SW480 (cell line): ENCODE data around the gene HES1.
"Not testable (repeated sequence)": the region's sequence is repeated elsewhere in the genome, so short reads cannot be mapped to it uniquely, and the experiment has no call there.

ENCODE experiments used
- DNase-seq: peaks from one replicate; pipeline ENCODE4 v3.0.0-alpha.2; 2016; ENCODE audit warnings: low spot score

HES1 gene

DNA sequence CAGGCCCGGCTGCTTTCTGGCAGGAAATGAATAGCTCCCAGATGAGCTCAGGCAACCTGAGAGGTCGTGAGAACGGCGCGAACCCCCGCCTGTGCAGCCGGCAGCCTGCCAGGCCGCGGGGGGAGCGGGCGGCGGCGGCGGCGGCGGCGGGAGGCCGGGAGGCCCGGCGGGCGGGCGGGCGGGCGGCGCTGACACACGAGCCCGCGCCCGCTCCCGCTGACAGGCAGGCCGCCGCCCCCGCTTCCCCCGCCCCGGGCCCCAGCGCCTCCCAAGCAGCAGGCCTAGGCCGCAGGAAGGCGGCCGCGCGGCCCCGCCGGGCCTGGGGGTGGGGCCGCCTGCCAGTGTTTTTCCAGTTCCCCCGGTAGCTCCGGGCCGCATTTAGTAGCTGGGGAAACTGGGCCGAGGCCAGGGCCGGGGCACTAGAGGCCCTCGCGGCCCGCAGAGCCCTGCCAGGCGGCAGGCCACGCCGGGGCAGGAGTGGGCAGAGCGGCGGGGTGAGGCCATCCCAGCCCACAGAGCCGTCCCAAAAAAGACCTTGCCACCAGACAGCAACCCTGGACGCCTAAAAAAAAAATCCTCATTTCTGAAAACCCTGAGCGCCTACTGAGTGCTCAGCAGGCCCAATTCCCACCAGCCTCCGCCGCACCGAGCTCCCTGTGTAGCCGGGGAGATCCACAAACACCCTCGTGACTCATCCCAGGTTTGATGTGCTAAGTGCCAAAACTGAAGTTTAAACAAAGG, 5.6 kb downstream of the HES1 start:
- peak; percentile 94 for DNase-seq

DNA sequence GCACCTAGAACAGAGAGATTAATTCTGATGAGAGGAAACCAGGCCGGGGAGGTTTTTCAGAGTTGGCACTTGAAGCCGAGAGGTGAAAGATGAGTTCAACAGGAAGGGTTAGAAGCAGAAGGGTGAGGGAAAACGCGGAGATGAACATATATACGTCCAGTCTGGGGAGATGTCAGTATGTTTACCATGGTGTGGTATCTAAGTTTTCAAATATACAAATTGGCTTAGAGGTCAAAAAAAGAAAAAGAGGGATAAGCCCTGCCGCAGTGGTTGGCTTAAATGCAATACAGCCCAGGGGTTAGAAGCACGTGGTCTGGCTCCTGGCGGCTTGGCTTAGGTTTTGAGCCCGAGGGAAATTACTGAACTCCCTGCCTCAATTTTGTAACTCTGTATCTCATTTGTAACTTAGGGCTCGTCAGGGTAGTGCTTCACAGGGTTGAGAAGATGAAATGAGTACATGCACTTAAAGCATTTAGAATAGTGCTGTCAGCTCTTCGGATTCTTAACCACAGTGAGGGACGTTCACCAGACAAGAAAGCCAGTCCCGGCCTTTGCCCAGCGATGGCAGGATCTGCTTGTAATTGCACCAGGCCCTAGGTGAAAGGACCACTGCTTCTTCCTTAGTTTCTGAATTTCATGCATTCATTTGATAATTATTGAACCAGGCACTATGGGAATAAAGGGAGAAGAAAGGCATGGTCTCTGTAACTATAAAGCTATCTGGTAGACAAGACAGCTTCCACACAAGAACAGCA, 6.4 kb downstream of the HES1 start:
- no peak for DNase-seq

DNA sequence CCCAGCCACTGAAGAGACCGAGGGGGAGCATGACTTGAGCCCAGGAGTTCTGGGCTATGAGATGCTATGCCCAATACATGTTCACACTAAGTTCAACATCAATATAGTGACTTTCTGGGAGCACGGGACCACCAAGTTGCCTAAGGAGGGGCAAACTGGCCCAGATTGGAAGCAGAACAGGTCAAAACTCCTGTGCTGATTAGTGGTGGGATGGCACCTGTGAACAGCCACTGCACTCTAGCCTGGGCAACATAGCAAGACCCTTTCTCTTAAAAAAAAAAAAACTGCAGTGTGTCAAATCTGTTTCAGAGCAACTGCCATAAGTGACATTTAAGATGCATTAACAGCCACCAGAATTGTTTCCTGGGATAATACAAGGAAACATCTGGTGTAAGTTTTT, 9.8 kb downstream of the HES1 start:
- DNase-seq, result no peak

DNA sequence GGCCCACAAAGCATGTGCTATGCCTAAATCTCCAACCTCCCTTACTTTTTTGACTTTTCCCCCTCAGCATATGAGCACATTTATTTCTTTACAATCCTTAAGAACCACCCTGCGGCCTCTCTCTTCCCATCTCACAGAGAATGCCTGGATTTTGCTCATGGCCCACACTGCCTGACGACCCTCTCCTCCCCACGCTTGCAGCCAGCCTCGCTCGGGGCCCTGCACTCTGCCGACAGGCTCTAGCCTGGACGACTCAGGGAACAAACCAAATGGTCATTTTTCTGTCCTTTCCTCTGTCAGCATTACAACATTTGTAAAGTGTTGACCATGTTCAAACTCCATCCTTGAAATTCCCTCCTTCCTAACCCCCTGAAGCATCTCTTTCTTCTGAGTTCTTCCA, 11.7 kb downstream of the HES1 start:
- no peak for DNase-seq

DNA sequence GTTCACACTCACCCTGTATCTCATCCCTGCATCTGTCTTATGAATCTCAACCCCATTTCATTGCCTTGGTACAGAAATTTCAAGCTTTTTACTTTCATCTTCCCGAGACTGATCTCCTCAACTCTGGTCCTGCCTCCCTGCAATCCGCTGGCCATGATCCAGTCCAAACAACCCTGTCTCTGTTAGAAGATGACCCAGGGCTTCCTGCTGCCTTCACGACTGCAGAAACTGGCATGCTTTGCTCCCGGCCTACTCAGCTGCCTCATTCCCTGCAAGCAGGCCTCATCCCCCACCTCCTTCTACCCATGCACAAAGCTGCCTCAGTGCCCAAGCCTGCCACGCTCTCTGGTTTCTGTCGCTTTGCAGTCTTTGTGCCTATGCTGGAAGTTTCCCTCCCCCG, 12.4 kb downstream of the HES1 start:
- no peak for DNase-seq

DNA sequence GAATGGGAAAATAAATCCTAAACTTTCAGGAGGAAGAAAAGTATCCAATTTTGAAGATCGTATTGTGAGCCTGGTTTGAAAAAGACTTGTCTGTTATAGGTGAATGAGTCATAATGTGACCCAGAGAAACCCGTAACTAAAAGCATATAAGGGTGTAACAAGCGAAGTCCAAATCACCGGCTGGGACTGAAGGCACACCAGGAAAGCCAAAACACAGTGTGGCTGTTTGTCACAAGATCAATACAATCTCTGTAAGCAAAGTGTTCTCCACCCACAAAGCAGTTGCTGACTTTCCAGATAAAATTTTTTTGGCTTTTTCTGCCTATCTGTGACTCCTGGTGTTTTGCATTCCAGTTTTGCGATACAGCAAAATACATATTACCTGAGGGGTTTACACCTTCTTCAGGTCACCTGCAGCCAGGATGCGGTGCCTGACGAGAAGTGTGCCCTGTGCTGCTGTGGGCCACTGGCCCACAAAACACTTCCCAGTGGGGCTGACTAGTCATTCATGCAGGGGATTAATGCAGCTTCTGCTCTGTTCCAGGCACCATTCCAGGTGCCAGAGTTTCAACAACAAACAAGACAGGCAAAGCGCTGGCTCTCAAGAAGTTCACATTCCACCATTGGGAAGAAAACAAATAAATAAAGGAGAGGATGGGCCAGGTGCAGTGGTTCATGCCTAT, 14.4 kb downstream of the HES1 start:
- peak; percentile 29 for DNase-seq

DNA sequence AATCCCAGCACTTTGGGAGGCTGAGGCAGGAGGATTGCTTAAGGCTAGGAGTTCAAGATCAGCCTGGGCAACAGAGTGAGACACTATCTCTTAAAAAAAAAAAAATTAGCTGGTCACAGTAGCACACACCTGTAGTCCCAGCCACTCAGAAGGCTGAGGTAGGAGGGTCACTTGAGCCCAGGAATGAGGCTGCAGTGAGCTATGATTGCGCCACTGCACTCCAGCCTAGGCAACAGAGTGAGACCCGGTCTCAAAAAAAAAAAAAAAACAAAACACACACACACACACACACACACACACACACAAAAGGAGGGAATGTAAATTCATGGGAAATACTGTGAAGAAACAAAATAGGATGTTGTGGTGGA, 15.0 kb downstream of the HES1 start:
- DNase-seq, result not testable (repeated sequence)

DNA sequence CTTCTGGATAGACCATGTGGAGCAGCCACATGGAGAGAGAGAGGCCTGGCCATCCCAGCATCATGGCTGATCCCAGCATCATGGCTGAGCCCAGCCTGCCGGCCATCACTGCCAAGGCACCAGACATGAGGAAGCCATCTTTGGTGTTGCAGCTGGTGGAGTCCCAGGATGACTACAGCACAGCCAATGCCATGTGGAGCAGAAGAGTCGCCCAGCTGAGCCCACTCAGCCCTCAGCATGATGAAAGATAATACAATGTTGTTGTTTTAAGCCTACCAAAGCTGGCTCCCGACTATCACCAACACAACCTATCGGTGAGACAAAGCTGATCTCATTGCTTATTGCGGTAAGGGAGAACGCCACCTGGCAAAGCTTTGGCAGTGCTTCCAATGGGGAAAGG, 18.4 kb downstream of the HES1 start:
- DNase-seq, result no peak

DNA sequence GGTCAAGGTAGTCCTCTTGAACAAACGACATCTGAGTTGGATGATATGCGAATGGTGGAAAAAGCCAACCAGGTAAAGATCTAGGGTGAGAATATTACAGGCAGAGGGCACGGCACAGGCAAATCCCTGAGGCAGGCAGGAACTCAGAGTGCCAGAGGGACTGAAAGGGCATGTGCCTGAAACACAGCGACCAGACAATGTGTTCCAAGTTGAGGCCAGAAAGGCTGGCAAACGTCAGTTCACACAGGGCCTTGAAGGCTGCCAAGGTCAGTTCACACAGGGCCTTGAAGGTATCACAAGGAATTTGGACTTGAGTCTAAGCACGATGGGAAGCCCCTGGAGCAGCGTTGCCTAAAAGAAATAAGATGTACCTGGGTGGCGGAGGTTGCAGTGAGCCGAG, 20.1 kb downstream of the HES1 start:
- DNase-seq, result no peak

DNA sequence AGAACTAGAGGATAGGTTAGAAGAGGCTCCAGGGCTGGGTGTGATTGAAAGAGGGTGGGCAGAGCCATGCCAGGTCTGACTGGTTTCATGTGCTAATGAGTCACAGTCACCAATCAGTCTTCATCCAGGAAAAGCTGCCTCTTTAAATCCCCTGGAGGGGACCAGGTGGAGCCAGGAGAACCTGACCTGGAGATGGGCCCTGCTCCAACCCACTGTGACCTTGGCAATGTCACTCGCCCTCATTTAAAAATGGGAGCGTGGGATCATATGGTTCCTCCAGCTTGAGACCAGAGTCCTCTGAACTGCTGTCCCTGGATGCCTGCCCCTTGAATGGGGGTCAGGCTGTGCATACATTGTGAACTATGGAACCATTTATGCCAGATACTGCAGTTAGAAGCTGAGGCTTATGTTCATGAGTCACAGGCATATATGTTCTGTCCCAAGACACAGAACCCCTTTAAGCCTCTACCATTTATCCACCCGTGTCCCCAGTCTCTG, 23.0 kb downstream of the HES1 start:
- DNase-seq, result peak; percentile 44

DNA sequence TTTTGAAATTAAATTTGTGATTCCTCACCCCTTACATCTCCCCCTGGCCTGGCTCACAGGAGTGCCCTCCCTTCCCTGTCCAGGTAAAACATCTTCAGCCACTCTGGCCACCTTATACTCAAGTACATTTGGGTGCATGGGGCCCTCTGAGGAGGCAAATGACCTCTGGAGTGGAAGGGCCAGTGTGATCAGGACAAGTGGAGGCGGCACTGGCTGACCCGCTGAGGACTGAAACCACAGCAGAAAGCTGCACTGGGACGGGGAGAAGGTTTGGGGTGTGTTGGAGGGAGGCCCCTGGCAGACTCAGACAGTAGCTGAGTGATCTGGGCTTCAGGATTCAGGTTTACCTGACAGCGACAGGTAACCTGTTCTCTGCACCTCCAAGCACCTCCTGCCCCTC, 24.2 kb downstream of the HES1 start:
- no peak for DNase-seq

DNA sequence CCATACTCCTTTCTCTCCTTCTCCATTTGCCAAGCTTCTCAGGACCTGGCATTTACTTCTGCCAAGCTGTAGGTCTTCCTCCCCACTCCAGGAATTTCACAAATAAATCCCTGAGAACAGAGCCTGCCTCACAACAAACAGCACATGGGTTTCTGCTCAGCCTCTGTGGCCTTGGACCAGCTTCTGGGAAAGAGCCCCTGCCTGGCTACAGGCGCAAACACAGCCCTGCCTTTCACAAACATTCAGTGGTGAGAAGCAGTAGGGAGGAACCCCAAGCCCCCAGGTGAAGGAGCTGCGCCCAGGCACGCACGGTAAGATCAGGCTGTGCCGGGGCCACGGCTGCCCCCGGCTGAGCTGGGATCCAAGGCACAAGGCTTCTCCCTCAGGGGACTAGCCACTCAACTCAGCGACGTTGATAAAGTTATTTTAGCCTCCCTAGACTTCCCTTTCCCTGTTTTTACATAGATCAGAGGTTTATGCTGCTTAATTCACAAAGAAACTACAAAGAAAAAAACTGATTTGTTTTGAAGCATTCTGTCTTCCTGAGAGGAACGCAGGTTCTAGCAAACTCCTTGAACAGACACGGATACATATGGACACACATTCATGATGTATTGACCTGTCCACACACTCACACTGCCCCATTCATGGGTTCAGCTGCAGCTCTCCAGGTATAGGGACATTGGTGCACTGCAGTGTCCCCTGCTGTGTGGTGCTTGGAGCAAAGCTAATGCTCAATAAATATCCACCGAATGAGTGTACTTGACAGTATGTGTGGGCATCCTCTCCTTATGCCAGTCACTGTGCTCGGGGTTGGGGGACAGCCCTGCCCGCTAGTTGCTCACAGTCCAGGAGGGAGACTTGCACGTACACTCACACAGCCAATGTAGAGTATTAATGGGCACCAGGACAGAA, 25.4 kb downstream of the HES1 start:
- DNase-seq, result no peak

DNA sequence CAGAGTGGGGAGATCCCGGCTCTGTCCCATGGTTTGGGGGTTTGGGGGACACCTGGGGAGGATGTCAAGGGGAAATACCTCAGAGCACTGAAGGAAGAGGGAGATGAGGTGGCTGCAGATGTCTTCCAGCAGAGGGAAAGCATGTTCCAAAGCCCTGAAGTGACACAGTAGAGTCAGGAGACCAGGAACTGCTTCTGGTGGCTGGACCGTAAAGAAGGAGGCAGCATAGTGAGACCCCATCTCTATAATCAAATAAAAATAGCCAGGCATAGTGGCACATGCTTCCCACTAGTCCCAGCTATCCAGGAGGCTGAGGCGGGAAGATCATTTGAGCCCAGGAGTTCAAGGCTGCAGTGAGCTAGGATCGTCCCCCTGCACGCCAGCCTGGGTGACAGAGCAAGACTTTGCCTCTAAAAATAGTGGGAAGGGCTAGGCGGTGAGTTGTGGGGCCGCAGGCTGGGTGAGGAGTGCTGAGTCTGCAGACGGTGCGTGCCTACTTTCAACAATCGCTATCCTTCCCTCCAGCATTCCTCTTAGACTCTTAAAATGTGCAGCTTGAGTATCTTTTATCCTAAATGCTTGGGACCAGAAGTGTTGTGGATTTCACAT, 26.2 kb downstream of the HES1 start:
- DNase-seq, result no peak

DNA sequence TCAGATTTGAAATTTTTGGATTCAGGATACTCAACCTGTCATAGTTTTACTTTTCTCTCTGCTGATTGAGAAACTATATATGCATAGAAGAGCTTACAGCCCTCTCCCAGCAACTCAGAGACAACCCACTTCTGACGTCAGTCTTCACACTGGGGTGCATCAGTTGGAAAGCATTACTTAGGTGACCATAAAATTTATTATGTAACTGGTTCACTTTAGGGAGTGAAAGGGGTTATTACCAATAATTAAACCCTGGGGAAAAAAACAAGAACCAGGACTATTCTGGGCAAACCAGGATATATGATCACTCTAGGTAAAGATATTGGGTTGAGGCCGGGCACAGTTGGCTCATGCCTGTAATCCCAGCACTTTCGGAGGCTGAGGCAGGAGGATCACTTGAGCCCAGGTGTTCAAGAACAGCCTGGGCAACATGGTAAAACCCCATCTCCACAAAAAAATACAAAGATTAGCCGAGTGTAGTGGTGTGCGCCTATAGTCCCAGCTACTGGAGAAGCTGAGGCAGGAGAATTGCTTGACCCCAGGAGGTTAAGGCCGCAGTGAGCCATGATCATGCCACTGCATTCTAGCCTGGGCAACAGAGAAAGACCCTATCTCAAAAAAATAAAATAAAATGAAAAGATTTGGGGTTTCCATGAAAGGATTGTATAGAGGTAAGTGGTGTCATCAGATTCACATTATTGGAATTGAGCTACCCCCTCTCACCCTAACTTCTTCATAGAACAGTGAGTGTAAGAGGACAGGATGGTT, 27.1 kb downstream of the HES1 start:
- no peak for DNase-seq

DNA sequence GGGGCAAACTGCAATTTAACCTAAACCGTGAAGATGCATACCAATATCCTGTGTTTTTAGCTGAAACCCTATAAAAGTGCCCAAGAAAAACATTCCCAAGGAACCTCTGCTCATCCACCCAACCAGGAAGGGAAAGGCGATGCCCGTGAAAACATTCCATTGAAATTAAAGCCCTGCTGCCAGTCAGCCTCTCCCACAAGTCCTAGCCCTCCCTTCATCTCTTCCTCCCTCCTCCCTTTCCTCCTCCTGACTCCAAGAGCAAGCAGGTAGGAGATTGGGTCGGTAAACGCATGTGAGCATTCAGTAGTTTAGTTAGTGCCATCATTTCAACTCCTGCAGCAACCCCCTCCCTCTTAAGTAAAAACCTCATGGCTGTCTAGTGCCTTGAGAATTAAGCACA, 27.7 kb downstream of the HES1 start:
- DNase-seq, result no peak

DNA sequence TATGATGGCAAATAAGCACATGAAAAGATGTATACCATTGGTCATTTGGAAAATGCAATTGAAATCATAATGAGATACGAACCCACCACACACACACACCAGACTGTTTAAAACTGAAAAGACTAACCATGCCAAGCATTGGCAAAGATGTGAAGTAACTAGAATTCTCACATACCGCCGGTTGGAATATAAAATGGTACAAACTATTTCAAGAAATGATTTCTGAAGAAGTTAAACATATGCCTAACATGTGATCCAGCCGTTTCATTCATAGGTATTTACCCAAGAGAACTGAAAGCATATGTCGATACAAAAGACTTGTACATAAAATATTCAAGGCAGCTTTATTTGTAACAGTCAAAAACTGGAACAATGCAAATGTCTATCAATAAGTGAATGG, 28.9 kb downstream of the HES1 start:
- DNase-seq, result no peak

DNA sequence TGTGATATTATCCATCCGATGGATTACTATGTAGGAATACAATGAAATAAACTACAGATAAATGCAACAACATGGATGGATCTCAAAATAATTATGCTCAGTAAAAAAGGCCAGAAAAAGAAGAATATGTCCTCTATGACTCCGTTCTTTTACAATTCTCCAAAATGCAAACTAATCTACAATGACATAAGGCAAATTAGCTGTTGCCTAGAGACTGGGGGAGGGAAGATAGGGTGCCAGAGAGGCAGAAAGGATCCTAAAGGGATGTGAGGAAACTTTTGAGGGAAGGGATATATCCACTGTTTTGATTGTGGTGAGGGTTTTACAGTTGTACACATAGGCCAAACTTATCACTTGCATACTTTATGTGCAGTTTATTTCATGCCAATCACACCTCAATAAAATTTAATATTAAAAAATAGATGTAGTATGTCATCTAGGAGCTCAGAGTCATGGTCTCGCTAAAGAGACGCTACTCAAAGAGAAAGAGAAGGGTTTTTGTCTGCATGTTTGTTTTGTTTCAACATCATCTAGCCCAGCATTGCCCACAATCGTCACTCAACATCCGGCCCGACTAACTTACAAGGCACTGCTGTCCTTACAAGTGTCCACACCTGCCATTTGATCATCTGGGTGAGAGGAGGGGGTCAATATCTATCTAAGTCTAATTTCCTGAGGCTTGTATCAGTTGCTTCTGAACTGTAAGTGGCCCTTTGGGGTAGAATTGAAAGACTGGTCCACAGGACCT, 29.5 kb downstream of the HES1 start:
- no peak for DNase-seq

DNA sequence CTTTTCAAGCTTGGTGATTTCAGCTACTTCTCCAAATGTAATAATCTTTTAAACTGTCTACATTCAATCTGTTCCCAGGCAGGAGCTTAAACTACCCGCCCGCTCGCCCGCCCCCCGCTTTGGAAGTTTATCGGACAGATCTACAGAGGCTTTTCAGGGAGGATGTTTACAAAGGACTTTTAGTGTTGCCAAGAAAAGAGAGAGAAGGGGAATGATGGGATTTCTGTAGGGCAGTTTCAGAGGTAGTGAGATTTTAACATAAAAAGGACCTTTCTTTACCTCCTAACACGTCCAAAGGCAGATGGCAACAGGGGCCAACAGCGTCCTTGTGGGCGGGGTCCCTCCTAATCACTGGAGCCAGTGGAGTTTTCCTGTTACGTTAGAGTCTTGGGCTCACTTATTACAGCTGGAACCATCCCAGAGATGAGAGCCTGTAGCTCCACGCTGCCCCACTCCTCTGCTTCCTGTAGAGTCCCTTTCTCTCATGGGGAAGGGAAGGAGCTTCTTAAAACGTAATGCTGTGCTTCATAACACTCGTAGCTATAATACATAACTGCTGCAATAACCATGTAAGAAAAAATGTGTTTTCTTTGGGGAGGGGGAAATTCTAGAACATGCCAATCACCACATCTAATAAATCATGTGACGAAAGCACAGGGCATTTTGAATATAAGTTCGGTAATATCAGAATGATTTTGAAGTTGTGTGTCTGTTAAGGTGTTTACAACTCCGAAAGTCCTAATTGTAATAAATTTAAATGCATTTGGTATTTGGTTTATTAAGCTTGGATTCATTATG, 30.9 kb downstream of the HES1 start:
- DNase-seq, result no peak
